Keratinocyte (primary cell): Measurements from ENCODE around the gene PHACTR1. TPM values are rescaled to one million over a fixed set of nuclear protein-coding genes. Genes with fewer than 3 reads are reported as not detected.

ENCODE experiments used
- DNase-seq: peaks from one replicate; pipeline ENCODE4 v3.0.0-alpha.2; 2011; ENCODE audit warnings: low read depth, missing footprints, low spot score
- FAIRE-seq: peaks from 2 replicates; lab custom pipeline; 2011; peaks lifted over from hg19 to GRCh38; lab: Jason Lieb, UNC
- H2AFZ ChIP-seq: 2 replicates; pipeline ENCODE4 v1.6.0; 2012; ENCODE audit warnings: low read length, control low read depth, inconsistent platforms; ENCODE audit not compliant: control insufficient read depth
- H3K27ac ChIP-seq: 2 replicates; pipeline ENCODE4 v1.5.1; 2011; ENCODE audit warnings: low read length; ENCODE audit not compliant: control insufficient read depth, insufficient read depth
- H3K27me3 ChIP-seq: 3 replicates; pipeline ENCODE4 v1.6.0; 2011; ENCODE audit warnings: low read length; ENCODE audit not compliant: control insufficient read depth, insufficient read depth; ENCODE audit errors: extremely low read depth
- H3K36me3 ChIP-seq, 2 experiments: 2 replicates in 1 of 2; 3 replicates in 1 of 2; pipeline ENCODE4 v1.5.1; 2011; ENCODE audit warnings: low read length in 2 of 2, mild to moderate bottlenecking in 1 of 2; ENCODE audit not compliant: control insufficient read depth in 2 of 2, insufficient read depth in 2 of 2; ENCODE audit errors: extremely low read depth in 1 of 2
- H3K4me1 ChIP-seq: 3 replicates; pipeline ENCODE4 v1.5.1; 2011; ENCODE audit warnings: low read length; ENCODE audit not compliant: control insufficient read depth, insufficient read depth; ENCODE audit errors: extremely low read depth
- H3K4me2 ChIP-seq: 3 replicates; pipeline ENCODE4 v1.6.0; 2011; ENCODE audit warnings: low read depth, low read length; ENCODE audit not compliant: control insufficient read depth, insufficient read depth; ENCODE audit errors: extremely low read depth
- H3K4me3 ChIP-seq, 3 experiments: fragments of 200-600 bp in 1 of 3; sonication (generic) in 1 of 3; 2 replicates in 2 of 3; 3 replicates in 1 of 3; pipeline ENCODE4 v1.5.1; 2011 to 2016; ENCODE audit warnings: low read length in 3 of 3, mild to moderate bottlenecking in 3 of 3, control low read depth in 2 of 3, inconsistent platforms in 1 of 3, low read depth in 1 of 3, mixed read lengths in 1 of 3, mixed run types in 1 of 3, moderate library complexity in 1 of 3; ENCODE audit not compliant: control insufficient read depth in 2 of 3, insufficient read depth in 2 of 3; ENCODE audit errors: extremely low read depth in 1 of 3
- H3K79me2 ChIP-seq: 2 replicates; pipeline ENCODE4 v1.6.0; 2012; ENCODE audit warnings: low read length; ENCODE audit not compliant: control insufficient read depth, insufficient read depth
- H3K9ac ChIP-seq: 3 replicates; pipeline ENCODE4 v1.6.0; 2011; ENCODE audit warnings: low read length; ENCODE audit not compliant: control insufficient read depth, insufficient read depth; ENCODE audit errors: extremely low read depth
- H3K9me1 ChIP-seq: 3 replicates; pipeline ENCODE4 v1.6.0; 2011; ENCODE audit warnings: low read length; ENCODE audit not compliant: control insufficient read depth, insufficient read depth; ENCODE audit errors: extremely low read depth
- H3K9me3 ChIP-seq: 2 replicates; pipeline ENCODE4 v1.5.1; 2012; ENCODE audit warnings: low read depth, low read length; ENCODE audit not compliant: control insufficient read depth
- H4K20me1 ChIP-seq: 3 replicates; pipeline ENCODE4 v1.6.0; 2011; ENCODE audit warnings: low read length; ENCODE audit not compliant: control insufficient read depth, insufficient read depth; ENCODE audit errors: extremely low read depth
- CTCF ChIP-seq, 3 experiments: IDR thresholded peaks in 1 of 3; conservative IDR thresholded peaks in 1 of 3; optimal IDR thresholded peaks in 1 of 3; 2 replicates in 2 of 3; 3 replicates in 1 of 3; pipeline versions ENCODE3 to v1.5.1; 2011; ENCODE audit warnings: low read length in 3 of 3, mild to moderate bottlenecking in 3 of 3, moderate library complexity in 2 of 3, control low read depth in 1 of 3, inconsistent platforms in 1 of 3; ENCODE audit not compliant: insufficient read depth in 2 of 3; ENCODE audit errors: extremely low read depth in 1 of 3
- EZH2 ChIP-seq: IDR thresholded peaks from one replicate; pipeline ENCODE4 v1.6.1; 2012; ENCODE audit warnings: inconsistent platforms, mild to moderate bottlenecking, low read length, moderate library complexity
- dilution Hi-C: fragments of 300-500 bp; cut with MboI; formaldehyde crosslinking; loops from one replicate; pipeline ENCODE4 v1.7.0; 2020; ENCODE audit warnings: low sequenced_read_pairs; ENCODE audit not compliant: extremely low pct_ligation_motif_present
- polyA minus RNA-seq, 3 experiments: library from RNA; depleted of rRNA, polyadenylated mRNA; stranded (reverse); fragments of >200 nt; gene quantifications; 1 replicate in 1 of 3; 2 replicates in 1 of 3; 3 replicates in 1 of 3; pipeline ENCODE4 v1.2.3, GENCODE V29; 2011
- polyA plus RNA-seq, 5 experiments: library from polyadenylated mRNA; depleted of rRNA in 3 of 5; stranded (reverse) in 3 of 5; stranded (forward) in 1 of 5; unstranded in 1 of 5; fragments of >200 nt; gene quantifications; 1 replicate in 1 of 5; 2 replicates in 3 of 5; 3 replicates in 1 of 5; pipeline versions ENCODE4 v1.2.1 to v1.2.3, GENCODE V29; 2011 to 2012; ENCODE audit warnings: missing spikeins in 2 of 5, low read depth in 1 of 5, low replicate concordance in 1 of 5

PHACTR1 gene
- polyA plus RNA-seq (0.22 to 0.97 TPM (median 0.57 TPM) in 3 replicates), polyA minus RNA-seq (0.75 to 1.6 TPM (median 1.2 TPM) in 3 replicates)
- polyA plus RNA-seq (2011; ENCODE audit: low read depth): 0.32 TPM
- 1.0 and 1.8 TPM in 2 replicates for polyA plus RNA-seq (2011; cell fraction: cytosol; rRNA removed)
- polyA plus RNA-seq (2011; cell fraction: nucleus; rRNA removed): 2.0 and 2.7 TPM in 2 replicates
- 0.54 and 0.78 TPM in 2 replicates for polyA plus RNA-seq (2012; ENCODE audit: low replicate concordance)
- 2.1 TPM for polyA minus RNA-seq (2011; cell fraction: cytosol; rRNA and poly(A)+ RNA removed)
- 2.5 and 7.2 TPM in 2 replicates for polyA minus RNA-seq (2011; cell fraction: nucleus; rRNA and poly(A)+ RNA removed)

- Histone ChIP-seq H3K36me3 (no peaks in the 10 kb centered on the region), H3K27ac (no peak within 1 kb of the TSS), H4K20me1 (no peaks in the 10 kb centered on the region), H2AFZ (no peak within 1 kb of the TSS), H3K27me3 (peaks cover 23% of the 10 kb centered on the region), H3K4me1 (no peaks in the 10 kb centered on the region), H3K4me2 (no peak within 1 kb of the TSS), H3K4me3 (no peak within 1 kb of the TSS), H3K79me2 (no peaks in the 10 kb centered on the region), H3K9ac (no peak within 1 kb of the TSS), H3K9me1 (no peaks in the 10 kb centered on the region), H3K9me3 (no peaks in the 10 kb centered on the region)
- TF ChIP-seq EZH2 (no peak), CTCF (optimal IDR thresholded peaks at IDR 0.05 in 1 of 3, IDR thresholded peaks at IDR 0.05 in 1 of 3, conservative IDR thresholded peaks at IDR 0.05 in 1 of 3; ENCODE audit: extremely low read depth in 1 of 3, insufficient read depth in 2 of 3, low read length in 3 of 3) (no peak)
- dilution Hi-C loops: no loop called here
- FAIRE-seq: no peak
- no peak for DNase-seq
Observed at GRCh38 chr6:12716298-12716916, at the start of gene PHACTR1. Gene PHACTR1 (plus strand): TSS chr6:12716767.

- Histone ChIP-seq H3K4me2 (no peak overlapping the region), H3K27ac (no peak overlapping the region), H3K9me3 (no peaks in the 10 kb centered on the region), H3K79me2 (no peaks in the 10 kb centered on the region), H4K20me1 (no peaks in the 10 kb centered on the region), H3K4me3 (no peak overlapping the region), H3K36me3 (no peaks in the 10 kb centered on the region), H3K9ac (no peak overlapping the region), H2AFZ (no peak overlapping the region), H3K9me1 (no peaks in the 10 kb centered on the region), H3K4me1 (no peaks in the 10 kb centered on the region), H3K27me3 (peaks cover 4% of the 10 kb centered on the region)
- DNase-seq (no peak), FAIRE-seq (no peak)
- dilution Hi-C loops: no loop called here
- TF ChIP-seq EZH2: no peak
- TF ChIP-seq CTCF (optimal IDR thresholded peaks at IDR 0.05 in 1 of 3, IDR thresholded peaks at IDR 0.05 in 1 of 3, conservative IDR thresholded peaks at IDR 0.05 in 1 of 3; ENCODE audit: extremely low read depth in 1 of 3, insufficient read depth in 2 of 3, low read length in 3 of 3): no peak
Observed at GRCh38 chr6:12666886-12667285, 49.7 kb upstream of the PHACTR1 start.
